HCT116 (cell line): Measurements from ENCODE around the gene NDUFB10. TPM values are rescaled to one million over a fixed set of nuclear protein-coding genes. Genes with fewer than 3 reads are reported as not detected.

Source experiments
- ATAC-seq: fragments of 200-7000 bp; cut with Tn5 transposase; 2 replicates; pipeline ENCODE4 v1.9.1; 2020; ENCODE audit warnings: mild to moderate bottlenecking, moderate library complexity
- BruUV-seq: library from RNA; stranded (reverse); fragments of 400-500 nt; replicated peaks from 2 replicates; lab custom pipeline; 2021; lab: Mats Ljungman, UMichigan
- CTCF ChIA-PET: fragments of 300-600 bp; sonication (Branson Sonifier 250); formaldehyde crosslinking; loops from one replicate; lab custom pipeline; 2021; ENCODE audit warnings: antibody characterized with exemption; lab: Charles Lee
- POLR2A ChIA-PET: fragments of 300-600, 350-600 bp; sonication (Branson Sonifier 250); formaldehyde crosslinking; loops from one replicate; lab custom pipeline; 2021; ENCODE audit warnings: antibody characterized with exemption; lab: Charles Lee
- RAD21 ChIA-PET, 2 experiments: fragments of 300-600 bp; sonication (Branson Sonifier 250); formaldehyde crosslinking; loops; one replicate each; lab custom pipeline; 2023; ENCODE audit warnings: low total read pairs in 2 of 2; ENCODE audit not compliant: uncharacterized antibody in 2 of 2, unreplicated experiment in 2 of 2, low non-redundant PET in 1 of 2; lab: Charles Lee
- DNase-seq: peaks from one replicate; pipeline ENCODE4 v3.0.0-alpha.2; 2010; ENCODE audit warnings: low read depth, low spot score
- H2AFZ ChIP-seq: fragments of 200-600 bp; shearing (Covaris generic), sonication (generic); 2 replicates; pipeline ENCODE4 v1.6.1; 2017; ENCODE audit warnings: low read depth, mixed run types, mixed read lengths, antibody characterized with exemption, low read length; ENCODE audit not compliant: poor library complexity, severe bottlenecking
- H3K27ac ChIP-seq: 2 replicates; pipeline ENCODE4 v1.5.1; 2012; ENCODE audit warnings: low read depth, low read length
- H3K27me3 ChIP-seq: fragments of 200-600 bp; sonication (generic); 2 replicates; pipeline ENCODE4 v1.6.1; 2016; ENCODE audit warnings: mixed run types, low read length, mixed read lengths; ENCODE audit not compliant: insufficient read depth
- H3K36me3 ChIP-seq, 2 experiments: fragments of 200-500 bp in 1 of 2; fragments of 200-600 bp in 1 of 2; sonication (Bioruptor generic) in 1 of 2; sonication (generic) in 1 of 2; 2 replicates each; pipeline versions ENCODE4 v1.5.1 to v1.6.1; 2014 to 2016; ENCODE audit warnings: low read length in 2 of 2, inconsistent platforms in 1 of 2, mixed read lengths in 1 of 2, mixed run types in 1 of 2; ENCODE audit not compliant: insufficient read depth in 2 of 2, control insufficient read depth in 1 of 2
- H3K4me1 ChIP-seq, 2 experiments: fragments of 200-600 bp in 1 of 2; sonication (generic) in 1 of 2; 2 replicates each; pipeline versions ENCODE4 v1.5.1 to v1.6.1; 2012 to 2017; ENCODE audit warnings: low read length in 2 of 2, inconsistent platforms in 1 of 2, mild to moderate bottlenecking in 1 of 2, mixed read lengths in 1 of 2, mixed run types in 1 of 2, moderate library complexity in 1 of 2; ENCODE audit not compliant: insufficient read depth in 2 of 2, control insufficient read depth in 1 of 2
- H3K4me2 ChIP-seq: fragments of 200-600 bp; sonication (generic); 2 replicates; pipeline ENCODE4 v1.6.1; 2017; ENCODE audit warnings: mixed run types, low read length, mixed read lengths
- H3K4me3 ChIP-seq, 2 experiments: fragments of 200-600 bp in 1 of 2; sonication (generic) in 1 of 2; replicated peaks in 1 of 2; 2 replicates each; pipeline ENCODE4 v1.5.1; 2011 to 2016; ENCODE audit warnings: low read length in 2 of 2, control low read depth in 1 of 2, low read depth in 1 of 2, mild to moderate bottlenecking in 1 of 2, mixed read lengths in 1 of 2, mixed run types in 1 of 2
- H3K79me2 ChIP-seq: fragments of 200-600 bp; sonication (generic); 2 replicates; pipeline ENCODE4 v1.6.1; 2017; ENCODE audit warnings: mild to moderate bottlenecking, mixed run types, low read length, moderate library complexity, mixed read lengths; ENCODE audit not compliant: insufficient read depth
- H3K9ac ChIP-seq: fragments of 200-600 bp; sonication (generic); 2 replicates; pipeline ENCODE4 v1.6.1; 2016; ENCODE audit warnings: low read length, mixed read lengths
- H3K9me2 ChIP-seq: fragments of 200-600 bp; sonication (generic), shearing (Covaris generic); 2 replicates; pipeline ENCODE4 v1.6.1; 2017; ENCODE audit warnings: mixed run types, mild to moderate bottlenecking, moderate library complexity; ENCODE audit not compliant: insufficient read depth
- H3K9me3 ChIP-seq, 2 experiments: fragments of 200-500 bp in 1 of 2; fragments of 200-600 bp in 1 of 2; sonication (Bioruptor generic) in 1 of 2; sonication (generic) in 1 of 2; 2 replicates each; pipeline ENCODE4 v1.6.1; 2014 to 2017; ENCODE audit warnings: low read length in 2 of 2, mixed read lengths in 2 of 2, inconsistent platforms in 1 of 2, low read depth in 1 of 2, mild to moderate bottlenecking in 1 of 2, mixed run types in 1 of 2, moderate library complexity in 1 of 2; ENCODE audit not compliant: control insufficient read depth in 1 of 2, insufficient read depth in 1 of 2
- H4K20me1 ChIP-seq: fragments of 200-600 bp; sonication (generic), shearing (Covaris generic); 2 replicates; pipeline ENCODE4 v1.6.1; 2017; ENCODE audit warnings: mixed run types, mild to moderate bottlenecking, moderate library complexity; ENCODE audit not compliant: insufficient read depth
- CBX3 ChIP-seq: IDR thresholded peaks from 2 replicates; pipeline ENCODE4 v1.6.1; 2012; ENCODE audit warnings: low read depth
- ELF1 ChIP-seq: IDR thresholded peaks from 2 replicates; pipeline ENCODE4 v1.6.1; 2012; ENCODE audit warnings: low read depth, borderline replicate concordance
- EZH2phosphoT487 ChIP-seq: fragments of 200-600 bp; IDR thresholded peaks from 2 replicates; pipeline ENCODE4 v1.6.1; 2018; ENCODE audit warnings: antibody characterized with exemption, borderline replicate concordance
- FOSL1 ChIP-seq: IDR thresholded peaks from 2 replicates; pipeline ENCODE4 v1.6.1; 2012; ENCODE audit warnings: low read depth
- JUND ChIP-seq: IDR thresholded peaks from 2 replicates; pipeline ENCODE4 v1.6.1; 2012
- POLR2AphosphoS5 ChIP-seq: IDR thresholded peaks from 2 replicates; pipeline ENCODE4 v1.6.1; 2011; ENCODE audit warnings: mild to moderate bottlenecking, low read depth, low read length, moderate library complexity
- RAD21 ChIP-seq: IDR thresholded peaks from 2 replicates; pipeline ENCODE4 v1.6.1; 2012; ENCODE audit warnings: low read depth, mild to moderate bottlenecking
- SIN3A ChIP-seq: IDR thresholded peaks from 2 replicates; pipeline ENCODE4 v1.6.1; 2012; ENCODE audit warnings: low read depth
- SRF ChIP-seq: IDR thresholded peaks from 2 replicates; pipeline ENCODE4 v1.6.1; 2012; ENCODE audit warnings: low read depth
- TCF7L2 ChIP-seq: IDR thresholded peaks from 2 replicates; pipeline ENCODE4 v1.7.0; 2011; ENCODE audit warnings: borderline replicate concordance, inconsistent platforms; ENCODE audit not compliant: insufficient read depth, insufficient read length; ENCODE audit errors: extremely low read depth
- YY1 ChIP-seq: IDR thresholded peaks from 2 replicates; pipeline ENCODE4 v1.6.1; 2011; ENCODE audit warnings: low read length, low read depth, moderate library complexity, mild to moderate bottlenecking; ENCODE audit not compliant: insufficient replicate concordance; ENCODE audit errors: extremely low read depth
- ZFX ChIP-seq: fragments of 450-650 bp; IDR thresholded peaks from 2 replicates; pipeline ENCODE4 v1.6.1; 2017
- ZNF274 ChIP-seq: fragments of 200-500 bp; sonication (Bioruptor generic); IDR thresholded peaks from 2 replicates; pipeline ENCODE4 v1.6.1; 2014; ENCODE audit warnings: mild to moderate bottlenecking, low read depth, low read length, inconsistent platforms
- intact Hi-C: fragments of 100-400 bp; cut with micrococcal nuclease; formaldehyde crosslinking; loops from 2 replicates; pipeline ENCODE4 v1.10.0; 2022
- total RNA-seq: library from RNA; stranded (reverse); gene quantifications from one replicate; pipeline ENCODE4 v1.2.1, GENCODE V29; 2021; ENCODE audit not compliant: unreplicated experiment
- TF ChIP-seq, protein P1 (sequence below): IDR thresholded peaks from 2 replicates; pipeline ENCODE4 v1.6.1; 2011; ENCODE audit warnings: mild to moderate bottlenecking, low read length, moderate library complexity; ENCODE audit not compliant: insufficient replicate concordance; ENCODE audit errors: extremely low read depth
- TF ChIP-seq, protein P2 (sequence below): IDR thresholded peaks from 2 replicates; pipeline ENCODE4 v1.6.1; 2012; ENCODE audit warnings: low read depth
- TF ChIP-seq, protein P3 (sequence below): IDR thresholded peaks from 2 replicates; pipeline ENCODE4 v1.6.1; 2012
- TF ChIP-seq, protein P4 (sequence below), 3 experiments: fragments of 200-600 bp in 1 of 3; sonication (generic) in 1 of 3; IDR thresholded peaks in 2 of 3; conservative IDR thresholded peaks in 1 of 3; 2 replicates each; pipeline ENCODE4 v1.5.1; 2012 to 2017; ENCODE audit warnings: low read depth in 2 of 3, low read length in 2 of 3, antibody characterized with exemption in 1 of 3, borderline replicate concordance in 1 of 3, control low read depth in 1 of 3, mild to moderate bottlenecking in 1 of 3, mixed read lengths in 1 of 3, mixed run types in 1 of 3, moderate library complexity in 1 of 3; ENCODE audit not compliant: insufficient read depth in 1 of 3

The NDUFB10 gene
- total RNA-seq, 1 experiment from 2014 or later = 273 TPM

DNA sequence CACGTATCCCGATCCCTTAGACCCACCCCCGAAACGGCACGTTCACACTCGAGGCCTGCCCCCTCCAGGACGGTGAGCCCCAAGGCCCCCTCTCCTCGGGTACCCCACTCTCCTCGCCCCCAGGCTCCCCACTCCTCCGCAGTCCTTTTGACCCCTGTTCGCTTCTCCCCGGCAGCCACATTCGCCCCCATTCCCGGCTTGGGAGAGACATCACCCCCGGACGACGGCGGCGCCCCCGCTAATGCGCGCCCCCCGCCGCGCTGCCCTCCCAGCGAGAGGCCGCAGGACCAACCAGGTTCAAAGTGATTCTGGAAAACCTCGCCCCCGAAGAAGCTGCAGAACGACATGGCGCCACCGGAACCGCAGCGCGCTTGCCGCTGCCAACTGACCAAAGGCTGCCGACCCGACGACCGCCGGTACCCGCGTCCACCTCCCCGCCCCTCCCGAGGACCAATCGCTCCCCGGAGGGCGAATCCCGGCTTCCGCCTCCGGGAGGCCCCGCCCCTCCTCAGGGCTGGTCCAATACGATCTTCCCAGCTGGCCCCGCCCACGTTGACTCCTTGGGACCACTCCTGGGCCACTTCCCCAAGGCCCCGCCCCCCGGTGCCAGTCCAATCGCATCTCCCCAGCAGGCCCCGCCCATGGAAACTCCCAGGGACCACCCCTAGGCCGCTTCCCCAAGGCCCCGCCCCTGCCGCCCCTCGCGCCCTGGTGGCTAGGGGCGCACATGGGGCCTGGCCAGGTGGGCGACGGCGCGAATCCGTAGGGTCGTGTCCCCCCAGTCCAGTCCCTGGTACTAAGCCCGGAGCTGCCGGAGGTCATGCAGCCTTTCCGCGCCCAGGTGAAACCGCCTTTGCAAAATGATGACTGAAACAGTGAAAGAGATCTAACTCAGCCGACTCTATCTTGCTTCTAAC, 16.3 kb upstream of the NDUFB10 start, which contains the start of gene MSRB1:
Gene MSRB1 (minus strand): TSS at position 390 of the 917 bp plus-strand sequence. CDS start 43 bp downstream, at position 347.
- Histone ChIP-seq H4K20me1 (no peaks in the 10 kb centered on the region), H3K27ac (peak within 1 kb of the TSS; percentile 61), H3K9ac (peak within 1 kb of the TSS; percentile 82), H3K36me3 (peaks cover 3 to 4% of the 10 kb centered on the region in 2 experiments; a peak in 3 of 4 replicates), H3K4me1 (peaks cover 14 to 26% of the 10 kb centered on the region in 2 experiments), H3K4me3 (peak within 1 kb of the TSS; percentile 86 to 87), H3K79me2 (no peaks in the 10 kb centered on the region), H3K4me2 (peak within 1 kb of the TSS; percentile 100), H2AFZ (peak within 1 kb of the TSS; percentile 95), H3K9me2 (no peaks in the 10 kb centered on the region), H3K27me3 (no peaks in the 10 kb centered on the region), H3K9me3 (no peaks in the 10 kb centered on the region)
- no TSS peak for BruUV-seq
- DNase-seq = peak; percentile 95
- intact Hi-C loops = no loop called here
- peak; percentile 97 for ATAC-seq
- CTCF ChIA-PET = interaction anchor here (0.6 to 1.1 kb wide), 5 partner anchors 11 to 197 kb away, joined by 3 to 5 read pairs (median 3); no protein-coding TSS in a partner anchor
- RAD21 ChIA-PET = no interaction called here
- POLR2A ChIA-PET = interaction anchor here (1.0 to 1.9 kb wide), 6 partner anchors 8 to 22 kb away, joined by 3 to 9 read pairs (median 6); partner anchors contain the start of gene RPS2
- TF ChIP-seq SIN3A (peak; percentile 70; the same call in 1 of the 2 replicates), SRF (no peak), RAD21 (no peak), YY1 (no peak), ELF1 (no peak; the same call in 1 of the 2 replicates), EZH2phosphoT487 (no peak), JUND (no peak), CBX3 (no peak), ZFX (no peak), POLR2AphosphoS5 (peak; percentile 67), TCF7L2 (peak; percentile 91), ZNF274 (no peak), FOSL1 (no peak)
- TF ChIP-seq, protein P1, sequence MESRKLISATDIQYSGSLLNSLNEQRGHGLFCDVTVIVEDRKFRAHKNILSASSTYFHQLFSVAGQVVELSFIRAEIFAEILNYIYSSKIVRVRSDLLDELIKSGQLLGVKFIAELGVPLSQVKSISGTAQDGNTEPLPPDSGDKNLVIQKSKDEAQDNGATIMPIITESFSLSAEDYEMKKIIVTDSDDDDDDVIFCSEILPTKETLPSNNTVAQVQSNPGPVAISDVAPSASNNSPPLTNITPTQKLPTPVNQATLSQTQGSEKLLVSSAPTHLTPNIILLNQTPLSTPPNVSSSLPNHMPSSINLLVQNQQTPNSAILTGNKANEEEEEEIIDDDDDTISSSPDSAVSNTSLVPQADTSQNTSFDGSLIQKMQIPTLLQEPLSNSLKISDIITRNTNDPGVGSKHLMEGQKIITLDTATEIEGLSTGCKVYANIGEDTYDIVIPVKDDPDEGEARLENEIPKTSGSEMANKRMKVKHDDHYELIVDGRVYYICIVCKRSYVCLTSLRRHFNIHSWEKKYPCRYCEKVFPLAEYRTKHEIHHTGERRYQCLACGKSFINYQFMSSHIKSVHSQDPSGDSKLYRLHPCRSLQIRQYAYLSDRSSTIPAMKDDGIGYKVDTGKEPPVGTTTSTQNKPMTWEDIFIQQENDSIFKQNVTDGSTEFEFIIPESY = no peak
- TF ChIP-seq, protein P2, sequence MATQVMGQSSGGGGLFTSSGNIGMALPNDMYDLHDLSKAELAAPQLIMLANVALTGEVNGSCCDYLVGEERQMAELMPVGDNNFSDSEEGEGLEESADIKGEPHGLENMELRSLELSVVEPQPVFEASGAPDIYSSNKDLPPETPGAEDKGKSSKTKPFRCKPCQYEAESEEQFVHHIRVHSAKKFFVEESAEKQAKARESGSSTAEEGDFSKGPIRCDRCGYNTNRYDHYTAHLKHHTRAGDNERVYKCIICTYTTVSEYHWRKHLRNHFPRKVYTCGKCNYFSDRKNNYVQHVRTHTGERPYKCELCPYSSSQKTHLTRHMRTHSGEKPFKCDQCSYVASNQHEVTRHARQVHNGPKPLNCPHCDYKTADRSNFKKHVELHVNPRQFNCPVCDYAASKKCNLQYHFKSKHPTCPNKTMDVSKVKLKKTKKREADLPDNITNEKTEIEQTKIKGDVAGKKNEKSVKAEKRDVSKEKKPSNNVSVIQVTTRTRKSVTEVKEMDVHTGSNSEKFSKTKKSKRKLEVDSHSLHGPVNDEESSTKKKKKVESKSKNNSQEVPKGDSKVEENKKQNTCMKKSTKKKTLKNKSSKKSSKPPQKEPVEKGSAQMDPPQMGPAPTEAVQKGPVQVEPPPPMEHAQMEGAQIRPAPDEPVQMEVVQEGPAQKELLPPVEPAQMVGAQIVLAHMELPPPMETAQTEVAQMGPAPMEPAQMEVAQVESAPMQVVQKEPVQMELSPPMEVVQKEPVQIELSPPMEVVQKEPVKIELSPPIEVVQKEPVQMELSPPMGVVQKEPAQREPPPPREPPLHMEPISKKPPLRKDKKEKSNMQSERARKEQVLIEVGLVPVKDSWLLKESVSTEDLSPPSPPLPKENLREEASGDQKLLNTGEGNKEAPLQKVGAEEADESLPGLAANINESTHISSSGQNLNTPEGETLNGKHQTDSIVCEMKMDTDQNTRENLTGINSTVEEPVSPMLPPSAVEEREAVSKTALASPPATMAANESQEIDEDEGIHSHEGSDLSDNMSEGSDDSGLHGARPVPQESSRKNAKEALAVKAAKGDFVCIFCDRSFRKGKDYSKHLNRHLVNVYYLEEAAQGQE = no peak
- TF ChIP-seq, protein P3, sequence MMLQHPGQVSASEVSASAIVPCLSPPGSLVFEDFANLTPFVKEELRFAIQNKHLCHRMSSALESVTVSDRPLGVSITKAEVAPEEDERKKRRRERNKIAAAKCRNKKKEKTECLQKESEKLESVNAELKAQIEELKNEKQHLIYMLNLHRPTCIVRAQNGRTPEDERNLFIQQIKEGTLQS = no peak
- TF ChIP-seq, protein P4, sequence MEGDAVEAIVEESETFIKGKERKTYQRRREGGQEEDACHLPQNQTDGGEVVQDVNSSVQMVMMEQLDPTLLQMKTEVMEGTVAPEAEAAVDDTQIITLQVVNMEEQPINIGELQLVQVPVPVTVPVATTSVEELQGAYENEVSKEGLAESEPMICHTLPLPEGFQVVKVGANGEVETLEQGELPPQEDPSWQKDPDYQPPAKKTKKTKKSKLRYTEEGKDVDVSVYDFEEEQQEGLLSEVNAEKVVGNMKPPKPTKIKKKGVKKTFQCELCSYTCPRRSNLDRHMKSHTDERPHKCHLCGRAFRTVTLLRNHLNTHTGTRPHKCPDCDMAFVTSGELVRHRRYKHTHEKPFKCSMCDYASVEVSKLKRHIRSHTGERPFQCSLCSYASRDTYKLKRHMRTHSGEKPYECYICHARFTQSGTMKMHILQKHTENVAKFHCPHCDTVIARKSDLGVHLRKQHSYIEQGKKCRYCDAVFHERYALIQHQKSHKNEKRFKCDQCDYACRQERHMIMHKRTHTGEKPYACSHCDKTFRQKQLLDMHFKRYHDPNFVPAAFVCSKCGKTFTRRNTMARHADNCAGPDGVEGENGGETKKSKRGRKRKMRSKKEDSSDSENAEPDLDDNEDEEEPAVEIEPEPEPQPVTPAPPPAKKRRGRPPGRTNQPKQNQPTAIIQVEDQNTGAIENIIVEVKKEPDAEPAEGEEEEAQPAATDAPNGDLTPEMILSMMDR (IDR thresholded peaks at IDR 0.05 in 2 of 3, conservative IDR thresholded peaks at IDR 0.05 in 1 of 3; ENCODE audit: borderline replicate concordance in 1 of 3, insufficient read depth in 1 of 3, low read depth in 2 of 3, low read length in 2 of 3) = no peak
